MM.1S (cell line): Measurements from ENCODE around the gene GRHL3.

ENCODE experiments used
- DNase-seq: peaks from one replicate; pipeline ENCODE4 v3.0.0-alpha.2; 2015
- H2AFZ ChIP-seq: fragments of 300-600 bp; sonication (generic); 2 replicates; pipeline ENCODE4 v1.6.0; 2016; ENCODE audit warnings: antibody characterized with exemption, low read length
- H3F3A ChIP-seq: fragments of 300-600 bp; sonication (generic); 2 replicates; pipeline ENCODE4 v1.6.1; 2016; ENCODE audit warnings: mild to moderate bottlenecking, antibody characterized with exemption, low read length, moderate library complexity, mixed read lengths; ENCODE audit not compliant: insufficient read depth
- H3K27ac ChIP-seq: fragments of 300-600 bp; sonication (generic); 2 replicates; pipeline ENCODE4 v1.5.1; 2016; ENCODE audit warnings: mild to moderate bottlenecking, low read length
- H3K27me3 ChIP-seq: fragments of 300-600 bp; sonication (generic); replicated peaks from 2 replicates; pipeline ENCODE4 v1.6.0; 2016; ENCODE audit warnings: low read length; ENCODE audit not compliant: insufficient read depth
- H3K36me3 ChIP-seq: fragments of 300-600 bp; sonication (generic); replicated peaks from 2 replicates; pipeline ENCODE4 v1.6.1; 2016; ENCODE audit warnings: mild to moderate bottlenecking, low read length, mixed read lengths; ENCODE audit not compliant: insufficient read depth
- H3K4me1 ChIP-seq: fragments of 300-600 bp; sonication (generic); 2 replicates; pipeline ENCODE4 v1.6.1; 2016; ENCODE audit warnings: low read length, mixed read lengths
- H3K4me2 ChIP-seq: fragments of 300-600 bp; sonication (generic); 2 replicates; pipeline ENCODE4 v1.6.0; 2016; ENCODE audit warnings: low read depth, low read length
- H3K4me3 ChIP-seq: fragments of 300-600 bp; sonication (generic); 2 replicates; pipeline ENCODE4 v1.5.1; 2016; ENCODE audit warnings: low read length, mixed read lengths
- H3K79me2 ChIP-seq: fragments of 300-600 bp; sonication (generic); 2 replicates; pipeline ENCODE4 v1.6.1; 2016; ENCODE audit warnings: mixed run types, low read length, mixed read lengths
- H3K9ac ChIP-seq: fragments of 300-600 bp; sonication (generic); 2 replicates; pipeline ENCODE4 v1.6.1; 2016; ENCODE audit warnings: low read length, mixed read lengths
- H3K9me2 ChIP-seq: fragments of 300-600 bp; sonication (generic); replicated peaks from 2 replicates; pipeline ENCODE4 v1.6.1; 2016; ENCODE audit warnings: mild to moderate bottlenecking, low read length, mixed read lengths; ENCODE audit not compliant: insufficient read depth
- H3K9me3 ChIP-seq: fragments of 300-600 bp; sonication (generic); replicated peaks from 2 replicates; pipeline ENCODE4 v1.6.1; 2016; ENCODE audit warnings: mild to moderate bottlenecking, low read length, mixed read lengths; ENCODE audit not compliant: insufficient read depth
- H4K20me1 ChIP-seq: fragments of 300-600 bp; sonication (generic); 2 replicates; pipeline ENCODE4 v1.6.1; 2016; ENCODE audit warnings: mild to moderate bottlenecking, low read length, moderate library complexity, mixed read lengths; ENCODE audit not compliant: insufficient read depth
- EZH2 ChIP-seq: fragments of 300-600 bp; sonication (generic); optimal IDR thresholded peaks from 2 replicates; pipeline ENCODE3; 2017; ENCODE audit warnings: low read depth, mild to moderate bottlenecking, antibody characterized with exemption, low read length, mixed read lengths
- EZH2phosphoT487 ChIP-seq: fragments of 300-600 bp; sonication (generic); IDR thresholded peaks from 2 replicates; pipeline ENCODE4 v1.6.1; 2018; ENCODE audit warnings: antibody characterized with exemption, low read length
- TF ChIP-seq, protein P1 (sequence below): fragments of 300-600 bp; sonication (generic); IDR thresholded peaks from 2 replicates; pipeline ENCODE4 v1.5.1; 2016; ENCODE audit warnings: antibody characterized with exemption, low read length, mixed read lengths

Gene GRHL3

GRCh38 chr1:24351247-24351646, 32.1 kb downstream of the GRHL3 start:
- Histone ChIP-seq H3K27me3 (no peaks in the 10 kb centered on the region), H3K79me2 (no peaks in the 10 kb centered on the region), H3K9me2 (no peaks in the 10 kb centered on the region), H4K20me1 (no peaks in the 10 kb centered on the region), H3K36me3 (no peaks in the 10 kb centered on the region; the same call in 1 of the 2 replicates), H3K4me3 (no peak overlapping the region), H3K27ac (peak overlapping the region; percentile 56; the same call in 1 of the 2 replicates), H2AFZ (0 out of 2 replicates have a peak overlapping the region, but pooled peaks have one; percentile 9), H3K4me2 (peak overlapping the region; percentile 37; the same call in 1 of the 2 replicates), H3K9me3 (no peaks in the 10 kb centered on the region), H3K4me1 (peaks cover 30% of the 10 kb centered on the region), H3K9ac (peak overlapping the region; percentile 24; the same call in 1 of the 2 replicates), H3F3A (peaks cover 11% of the 10 kb centered on the region)
- TF ChIP-seq EZH2, result no peak
- TF ChIP-seq, protein P1, sequence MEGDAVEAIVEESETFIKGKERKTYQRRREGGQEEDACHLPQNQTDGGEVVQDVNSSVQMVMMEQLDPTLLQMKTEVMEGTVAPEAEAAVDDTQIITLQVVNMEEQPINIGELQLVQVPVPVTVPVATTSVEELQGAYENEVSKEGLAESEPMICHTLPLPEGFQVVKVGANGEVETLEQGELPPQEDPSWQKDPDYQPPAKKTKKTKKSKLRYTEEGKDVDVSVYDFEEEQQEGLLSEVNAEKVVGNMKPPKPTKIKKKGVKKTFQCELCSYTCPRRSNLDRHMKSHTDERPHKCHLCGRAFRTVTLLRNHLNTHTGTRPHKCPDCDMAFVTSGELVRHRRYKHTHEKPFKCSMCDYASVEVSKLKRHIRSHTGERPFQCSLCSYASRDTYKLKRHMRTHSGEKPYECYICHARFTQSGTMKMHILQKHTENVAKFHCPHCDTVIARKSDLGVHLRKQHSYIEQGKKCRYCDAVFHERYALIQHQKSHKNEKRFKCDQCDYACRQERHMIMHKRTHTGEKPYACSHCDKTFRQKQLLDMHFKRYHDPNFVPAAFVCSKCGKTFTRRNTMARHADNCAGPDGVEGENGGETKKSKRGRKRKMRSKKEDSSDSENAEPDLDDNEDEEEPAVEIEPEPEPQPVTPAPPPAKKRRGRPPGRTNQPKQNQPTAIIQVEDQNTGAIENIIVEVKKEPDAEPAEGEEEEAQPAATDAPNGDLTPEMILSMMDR, result no peak
- TF ChIP-seq EZH2phosphoT487, result no peak
- peak; percentile 54 for DNase-seq

GRCh38 chr1:24351918-24352627, 32.9 kb downstream of the GRHL3 start:
- Histone ChIP-seq H3K79me2 (no peaks in the 10 kb centered on the region), H3K27me3 (no peaks in the 10 kb centered on the region), H3K36me3 (no peaks in the 10 kb centered on the region; the same call in 1 of the 2 replicates), H3K9me2 (no peaks in the 10 kb centered on the region), H3K4me3 (no peak overlapping the region), H4K20me1 (no peaks in the 10 kb centered on the region), H3K9me3 (no peaks in the 10 kb centered on the region), H3K27ac (peak overlapping the region; percentile 56; the same call in 1 of the 2 replicates), H3K4me2 (0 out of 2 replicates have a peak overlapping the region, but pooled peaks have one; percentile 18), H3K4me1 (peaks cover 30% of the 10 kb centered on the region), H3K9ac (no peak overlapping the region), H3F3A (peaks cover 11% of the 10 kb centered on the region), H2AFZ (no peak overlapping the region)
- DNase-seq, result no peak
- TF ChIP-seq EZH2phosphoT487 (no peak), EZH2 (no peak)
- TF ChIP-seq, protein P1, result no peak

GRCh38 chr1:24353292-24353891, 34.2 kb downstream of the GRHL3 start:
- H3K9ac ChIP-seq, result no peak overlapping the region
- peaks cover 30% of the 10 kb centered on the region for H3K4me1 ChIP-seq
- H3K4me3 ChIP-seq, result no peak overlapping the region
- H3F3A ChIP-seq, result peaks cover 11% of the 10 kb centered on the region
- no peak overlapping the region for H3K27ac ChIP-seq
- H3K9me2 ChIP-seq, result no peaks in the 10 kb centered on the region
- TF ChIP-seq EZH2 (no peak), EZH2phosphoT487 (no peak)
- TF ChIP-seq, protein P1, result no peak
- H3K36me3 ChIP-seq, result no peaks in the 10 kb centered on the region; the same call in 1 of the 2 replicates
- no peaks in the 10 kb centered on the region for H3K9me3 ChIP-seq
- no peak overlapping the region for H2AFZ ChIP-seq
- H4K20me1 ChIP-seq, result no peaks in the 10 kb centered on the region
- no peaks in the 10 kb centered on the region for H3K79me2 ChIP-seq
- H3K27me3 ChIP-seq, result no peaks in the 10 kb centered on the region
- DNase-seq, result no peak
- H3K4me2 ChIP-seq, result no peak overlapping the region
